ENCODE results near the gene AIG1.

Gene AIG1

GRCh38 chr6:143229400-143229799, 168.7 kb downstream of the AIG1 start:
- no peak for DNase-seq (ENCODE audit: extremely low read depth, low read depth)
- no peak for TF ChIP-seq CTCF (IDR thresholded peaks at IDR 0.05; ENCODE audit: low read depth, low read length, missing control alignments)
- no peak overlapping the region for H3K4me3 ChIP-seq (replicated peaks; ENCODE audit: low read depth, low read length)

GRCh38 chr6:143232849-143233248, 172.2 kb downstream of the AIG1 start:
- TF ChIP-seq CTCF (IDR thresholded peaks at IDR 0.05; ENCODE audit: low read depth, low read length, missing control alignments), result peak; percentile 77
- no peak for DNase-seq (ENCODE audit: extremely low read depth, low read depth)
- H3K4me3 ChIP-seq (replicated peaks; ENCODE audit: low read depth, low read length), result no peak overlapping the region

- no peak for TF ChIP-seq CTCF (IDR thresholded peaks at IDR 0.05; ENCODE audit: low read depth, low read length, missing control alignments)
- no peak overlapping the region for H3K4me3 ChIP-seq (replicated peaks; ENCODE audit: low read depth, low read length)
Measured at GRCh38 chr6:143233554-143234285, 173.0 kb downstream of the AIG1 start.

GRCh38 chr6:143234734-143235133, 174.0 kb downstream of the AIG1 start:
- TF ChIP-seq CTCF (IDR thresholded peaks at IDR 0.05; ENCODE audit: low read depth, low read length, missing control alignments), result no peak
- no peak for DNase-seq (ENCODE audit: extremely low read depth, low read depth)
- H3K4me3 ChIP-seq (replicated peaks; ENCODE audit: low read depth, low read length), result no peak overlapping the region

More at GRCh38 chr6:143233554-143234285, 173.0 kb downstream of the AIG1 start:
- no peak for DNase-seq (ENCODE audit: extremely low read depth, low read depth)

- DNase-seq (ENCODE audit: extremely low read depth, low read depth), result peak; percentile 69
- no peak overlapping the region for H3K4me3 ChIP-seq (replicated peaks; ENCODE audit: low read depth, low read length)
- TF ChIP-seq CTCF (IDR thresholded peaks at IDR 0.05; ENCODE audit: low read depth, low read length, missing control alignments), result peak; percentile 5
Measured at GRCh38 chr6:143236151-143236798, 175.6 kb downstream of the AIG1 start.

GRCh38 chr6:143238306-143238705, 177.6 kb downstream of the AIG1 start:
- DNase-seq (ENCODE audit: extremely low read depth, low read depth), result no peak
- no peak for TF ChIP-seq CTCF (IDR thresholded peaks at IDR 0.05; ENCODE audit: low read depth, low read length, missing control alignments)
- no peak overlapping the region for H3K4me3 ChIP-seq (replicated peaks; ENCODE audit: low read depth, low read length)

Data from HFF-Myc (cell line).